Neural progenitor cell (in vitro differentiated cells): Measurements from ENCODE around the gene TMEM59. TPM values are rescaled to one million over a fixed set of nuclear protein-coding genes. Genes with fewer than 3 reads are reported as not detected.
A peak's percentile ranks its signal among the peaks of the same experiment; 100 is the strongest.
"Not testable (repeated sequence)": the region's sequence is repeated elsewhere in the genome, so short reads cannot be mapped to it uniquely, and the experiment has no call there.

Source experiments
- DNase-seq: peaks from one replicate; pipeline ENCODE4 v3.0.0-alpha.2; 2016; ENCODE audit warnings: low spot score
- H2AFZ ChIP-seq: fragments of 200-600 bp; sonication (generic); replicated peaks from 2 replicates; pipeline ENCODE4 v1.6.1; 2016; ENCODE audit warnings: antibody characterized with exemption
- H3F3A ChIP-seq: fragments of 200-600 bp; sonication (generic); 2 replicates; pipeline ENCODE4 v1.6.1; 2016; ENCODE audit warnings: antibody characterized with exemption, low read depth
- H3K27ac ChIP-seq: fragments of 200-600 bp; sonication (generic); 2 replicates; pipeline ENCODE4 v1.5.1; 2016; ENCODE audit warnings: mild to moderate bottlenecking
- H3K27me3 ChIP-seq: fragments of 200-600 bp; sonication (generic); 2 replicates; pipeline ENCODE4 v1.6.1; 2016; ENCODE audit warnings: mild to moderate bottlenecking, moderate library complexity
- H3K36me3 ChIP-seq: fragments of 200-600 bp; sonication (generic); 2 replicates; pipeline ENCODE4 v1.5.1; 2016
- H3K4me1 ChIP-seq: fragments of 200-600 bp; sonication (generic); 2 replicates; pipeline ENCODE4 v1.6.1; 2016; ENCODE audit warnings: mixed run types
- H3K4me2 ChIP-seq: fragments of 200-600 bp; sonication (generic); 2 replicates; pipeline ENCODE4 v1.6.1; 2016
- H3K4me3 ChIP-seq: fragments of 200-600 bp; sonication (generic); 2 replicates; pipeline ENCODE4 v1.5.1; 2016
- H3K79me2 ChIP-seq: fragments of 200-600 bp; sonication (generic); 2 replicates; pipeline ENCODE4 v1.6.1; 2016; ENCODE audit warnings: low read depth
- H3K9ac ChIP-seq: fragments of 200-600 bp; sonication (generic); 2 replicates; pipeline ENCODE4 v1.6.1; 2016
- H3K9me3 ChIP-seq: fragments of 200-600 bp; sonication (generic); 2 replicates; pipeline ENCODE4 v1.5.1; 2016; ENCODE audit warnings: low read depth
- H4K20me1 ChIP-seq: fragments of 200-600 bp; sonication (generic); 2 replicates; pipeline ENCODE4 v1.6.1; 2016; ENCODE audit warnings: low read depth
- H3K27ac Mint-ChIP-seq: 3 replicates; pipeline ENCODE4 v1.8.0; 2021; ENCODE audit warnings: mixed read lengths
- H3K27me3 Mint-ChIP-seq: 2 replicates; pipeline ENCODE4 v1.8.0; 2022; ENCODE audit warnings: low read depth, mild to moderate bottlenecking, inconsistent platforms, moderate library complexity, mixed read lengths; ENCODE audit not compliant: insufficient read depth
- H3K36me3 Mint-ChIP-seq: 3 replicates; pipeline ENCODE4 v1.8.0; 2021; ENCODE audit warnings: mixed read lengths
- H3K4me1 Mint-ChIP-seq: 3 replicates; pipeline ENCODE4 v1.8.0; 2021; ENCODE audit warnings: mixed read lengths
- H3K4me3 Mint-ChIP-seq: 3 replicates; pipeline ENCODE4 v1.8.0; 2021; ENCODE audit warnings: mild to moderate bottlenecking, moderate library complexity, mixed read lengths
- H3K9me3 Mint-ChIP-seq: 3 replicates; pipeline ENCODE4 v1.8.0; 2020; ENCODE audit warnings: mixed read lengths
- EZH2 ChIP-seq: fragments of 200-600 bp; sonication (generic); IDR thresholded peaks from 2 replicates; pipeline ENCODE4 v1.6.1; 2017; ENCODE audit warnings: antibody characterized with exemption, mild to moderate bottlenecking, moderate library complexity
- EZH2phosphoT487 ChIP-seq: fragments of 200-600 bp; sonication (generic); IDR thresholded peaks from 2 replicates; pipeline ENCODE4 v1.6.1; 2017; ENCODE audit warnings: antibody characterized with exemption
- total RNA-seq: library from RNA; depleted of rRNA; stranded (reverse); fragments of >200 nt; gene quantifications from 2 replicates; pipeline ENCODE4 v1.2.3, GENCODE V29; 2015; ENCODE audit warnings: low replicate concordance
- TF ChIP-seq, protein P1 (sequence below): fragments of 200-600 bp; sonication (generic); IDR thresholded peaks from 2 replicates; pipeline ENCODE4 v1.5.1; 2017; ENCODE audit warnings: antibody characterized with exemption, mild to moderate bottlenecking

The TMEM59 gene
- total RNA-seq, 1 donor from 2014 or later = 139 TPM

GRCh38 chr1:53995683-53996082, 57.3 kb downstream of the TMEM59 start:
- Histone ChIP-seq H3K9ac (no peak overlapping the region), H3K36me3 (no peaks in the 10 kb centered on the region), H3K4me3 (no peak overlapping the region), H2AFZ (no peak overlapping the region), H3K4me1 (no peaks in the 10 kb centered on the region), H3K27ac (no peak overlapping the region), H3K27me3 (no peaks in the 10 kb centered on the region), H3K9me3 (no peaks in the 10 kb centered on the region), H3K79me2 (no peaks in the 10 kb centered on the region), H3F3A (no peaks in the 10 kb centered on the region), H3K4me2 (no peak overlapping the region), H4K20me1 (no peaks in the 10 kb centered on the region)
- peaks cover 2% of the 10 kb centered on the region for H3K27me3 Mint-ChIP-seq
- DNase-seq = no peak
- TF ChIP-seq EZH2phosphoT487 (no peak), EZH2 (no peak)
- TF ChIP-seq, protein P1, sequence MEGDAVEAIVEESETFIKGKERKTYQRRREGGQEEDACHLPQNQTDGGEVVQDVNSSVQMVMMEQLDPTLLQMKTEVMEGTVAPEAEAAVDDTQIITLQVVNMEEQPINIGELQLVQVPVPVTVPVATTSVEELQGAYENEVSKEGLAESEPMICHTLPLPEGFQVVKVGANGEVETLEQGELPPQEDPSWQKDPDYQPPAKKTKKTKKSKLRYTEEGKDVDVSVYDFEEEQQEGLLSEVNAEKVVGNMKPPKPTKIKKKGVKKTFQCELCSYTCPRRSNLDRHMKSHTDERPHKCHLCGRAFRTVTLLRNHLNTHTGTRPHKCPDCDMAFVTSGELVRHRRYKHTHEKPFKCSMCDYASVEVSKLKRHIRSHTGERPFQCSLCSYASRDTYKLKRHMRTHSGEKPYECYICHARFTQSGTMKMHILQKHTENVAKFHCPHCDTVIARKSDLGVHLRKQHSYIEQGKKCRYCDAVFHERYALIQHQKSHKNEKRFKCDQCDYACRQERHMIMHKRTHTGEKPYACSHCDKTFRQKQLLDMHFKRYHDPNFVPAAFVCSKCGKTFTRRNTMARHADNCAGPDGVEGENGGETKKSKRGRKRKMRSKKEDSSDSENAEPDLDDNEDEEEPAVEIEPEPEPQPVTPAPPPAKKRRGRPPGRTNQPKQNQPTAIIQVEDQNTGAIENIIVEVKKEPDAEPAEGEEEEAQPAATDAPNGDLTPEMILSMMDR = no peak
- H3K4me1 Mint-ChIP-seq = no peaks in the 10 kb centered on the region
- no peaks in the 10 kb centered on the region for H3K9me3 Mint-ChIP-seq
- no peak overlapping the region for H3K27ac Mint-ChIP-seq
- H3K4me3 Mint-ChIP-seq = no peak overlapping the region
- H3K36me3 Mint-ChIP-seq = no peaks in the 10 kb centered on the region

DNA sequence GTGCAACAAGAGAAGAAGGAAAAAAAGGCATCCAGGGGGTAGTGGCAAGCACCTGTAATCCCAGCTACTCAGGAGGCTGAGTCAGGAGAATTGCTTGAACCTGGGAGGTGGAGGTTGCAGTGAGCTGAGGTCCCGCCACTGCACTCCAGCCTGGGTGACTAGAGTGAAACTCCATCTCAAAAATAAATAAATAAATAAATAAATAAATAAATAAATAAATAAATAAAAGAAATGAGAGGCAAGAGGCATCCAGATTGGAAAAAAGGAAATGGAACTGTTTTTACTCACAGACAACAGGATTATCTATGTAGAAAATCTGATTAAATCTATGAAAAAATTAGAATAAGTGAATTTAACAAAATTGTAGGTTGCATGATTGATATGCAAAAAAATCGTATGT, 58.5 kb downstream of the TMEM59 start:
- DNase-seq, H3K27ac ChIP-seq, H3K9me3 ChIP-seq, H4K20me1 ChIP-seq, H3K4me2 ChIP-seq, H3K9ac ChIP-seq, H3K36me3 Mint-ChIP-seq, H3K36me3 ChIP-seq, H3K27me3 ChIP-seq, H3K4me3 Mint-ChIP-seq, H3K4me3 ChIP-seq, H3F3A ChIP-seq, H3K4me1 ChIP-seq, H3K9me3 Mint-ChIP-seq, H3K27ac Mint-ChIP-seq, H3K27me3 Mint-ChIP-seq, H3K4me1 Mint-ChIP-seq, H2AFZ ChIP-seq, H3K79me2 ChIP-seq: not testable (repeated sequence)

DNA sequence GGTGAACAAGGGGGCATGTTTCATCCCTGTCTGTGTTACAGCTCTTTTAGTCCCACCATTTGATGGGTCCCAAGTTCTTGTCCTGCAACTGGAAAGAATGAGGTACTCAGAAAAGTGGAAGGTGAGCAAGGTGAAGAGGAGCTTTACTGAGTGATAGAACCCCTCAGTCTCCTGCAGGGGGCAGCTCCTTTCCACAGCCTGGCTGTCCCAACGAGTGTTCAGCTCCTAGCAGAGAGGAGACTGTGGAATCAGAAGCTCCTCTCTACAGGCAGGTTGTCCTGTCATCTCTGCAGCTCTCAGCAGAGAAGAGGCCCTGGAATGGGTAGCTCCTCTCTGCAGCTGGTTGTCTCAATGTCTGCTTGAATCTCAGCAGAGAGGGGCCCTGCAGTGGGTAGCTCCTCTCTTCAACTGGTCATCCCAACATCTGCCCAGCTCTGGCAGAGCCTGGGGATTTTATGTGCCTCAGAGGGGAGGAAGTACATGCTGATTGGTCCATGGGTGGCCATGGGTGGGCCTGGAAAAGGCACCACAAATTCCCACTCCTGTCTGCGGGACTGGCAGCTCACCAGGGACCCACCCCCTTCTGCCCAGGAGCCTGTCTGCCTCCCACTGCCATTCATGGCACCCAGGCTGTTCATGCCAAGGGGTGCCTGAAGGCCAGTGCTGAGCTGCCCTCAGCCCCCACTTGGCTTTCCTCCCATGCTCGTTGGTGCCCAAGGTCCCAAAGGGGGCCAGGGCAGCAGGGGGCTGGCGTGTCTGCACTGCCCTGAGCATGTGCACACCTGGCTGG, 60.7 kb downstream of the TMEM59 start:
- Mint-ChIP-seq H3K4me3 (no peak overlapping the region), H3K36me3 (no peaks in the 10 kb centered on the region), H3K27ac (no peak overlapping the region), H3K27me3 (peaks cover 5% of the 10 kb centered on the region), H3K9me3 (no peaks in the 10 kb centered on the region), H3K4me1 (no peaks in the 10 kb centered on the region)
- Histone ChIP-seq H2AFZ (peak overlapping the region; percentile 34), H3K27ac (no peak overlapping the region), H3K79me2 (no peaks in the 10 kb centered on the region), H3K36me3 (no peaks in the 10 kb centered on the region), H3K9ac (no peak overlapping the region), H3K4me1 (no peaks in the 10 kb centered on the region), H3K4me3 (no peak overlapping the region), H3F3A (no peaks in the 10 kb centered on the region), H4K20me1 (no peaks in the 10 kb centered on the region), H3K4me2 (no peak overlapping the region), H3K9me3 (no peaks in the 10 kb centered on the region), H3K27me3 (no peaks in the 10 kb centered on the region)
- TF ChIP-seq, protein P1 = peak; percentile 48
- TF ChIP-seq EZH2phosphoT487 = no peak
- DNase-seq = peak; percentile 56

DNA sequence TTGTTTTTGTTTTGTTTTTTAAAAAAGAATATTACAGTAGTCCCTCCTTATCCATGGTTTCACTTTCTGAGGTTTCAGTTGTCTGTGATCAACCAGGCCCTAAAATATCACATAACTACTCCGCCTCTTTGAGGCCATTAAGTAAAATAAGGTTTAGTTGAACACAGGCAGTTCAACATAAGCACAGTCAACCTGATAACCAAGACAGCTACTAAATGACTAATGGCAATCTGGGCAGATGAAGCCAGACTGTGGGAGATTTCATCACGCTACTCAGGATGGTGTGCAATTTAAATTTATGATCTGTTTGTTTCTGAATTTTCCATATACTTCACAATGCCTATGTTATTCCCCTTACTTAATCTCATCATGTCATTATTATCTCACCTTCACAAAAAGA, 65.1 kb downstream of the TMEM59 start:
- Histone ChIP-seq H4K20me1 (no peaks in the 10 kb centered on the region), H3K4me1 (peaks cover 4% of the 10 kb centered on the region), H3K4me2 (no peak overlapping the region), H2AFZ (no peak overlapping the region), H3K79me2 (no peaks in the 10 kb centered on the region), H3K27me3 (no peaks in the 10 kb centered on the region), H3K36me3 (no peaks in the 10 kb centered on the region), H3K27ac (no peak overlapping the region), H3K9me3 (no peaks in the 10 kb centered on the region), H3K9ac (no peak overlapping the region), H3K4me3 (no peak overlapping the region), H3F3A (no peaks in the 10 kb centered on the region)
- H3K27me3 Mint-ChIP-seq = peaks cover 3% of the 10 kb centered on the region
- H3K36me3 Mint-ChIP-seq = no peaks in the 10 kb centered on the region
- H3K27ac Mint-ChIP-seq = no peak overlapping the region
- no peak overlapping the region for H3K4me3 Mint-ChIP-seq
- TF ChIP-seq EZH2phosphoT487 = no peak
- no peak for TF ChIP-seq EZH2
- TF ChIP-seq, protein P1 = no peak
- DNase-seq = no peak
- H3K4me1 Mint-ChIP-seq = peaks cover 1% of the 10 kb centered on the region
- no peaks in the 10 kb centered on the region for H3K9me3 Mint-ChIP-seq
